Renal pelvis (tissue), 4 donors: ENCODE measurements around the gene EXOC3. TPM values are rescaled to one million over a fixed set of nuclear protein-coding genes. Genes with fewer than 3 reads are reported as not detected.

Source experiments
- DNase-seq: peaks from one replicate; pipeline ENCODE4 v3.0.0-alpha.2; 2013
- polyA plus RNA-seq, 3 donors: library from polyadenylated mRNA; unstranded; fragments of 120-200 nt; gene quantifications; one replicate each; pipeline ENCODE4 v1.2.1, GENCODE V29; 2013; ENCODE audit not compliant: insufficient read length in 3 of 3

EXOC3 gene
- polyA plus RNA-seq, 3 donors: 57.0 to 79.1 (median 66.9) TPM

- no peak for DNase-seq
These were observed 19.2 kb upstream of the EXOC3 start for GRCh38 chr5:423626-424261.

GRCh38 chr5:424301-425110 is 18.5 kb upstream of the EXOC3 start:
- DNase-seq: no peak

- no peak for DNase-seq
These were observed 17.3 kb upstream of the EXOC3 start for GRCh38 chr5:425714-426113.

GRCh38 chr5:426392-426976 is 16.5 kb upstream of the EXOC3 start:
- no peak for DNase-seq

- DNase-seq: no peak
These were observed 15.4 kb upstream of the EXOC3 start for GRCh38 chr5:427415-428087.

GRCh38 chr5:428219-428618 is 14.8 kb upstream of the EXOC3 start:
- DNase-seq: no peak

- no peak for DNase-seq
These were observed 14.1 kb upstream of the EXOC3 start for GRCh38 chr5:428754-429452.

GRCh38 chr5:429453-430188 is 13.4 kb upstream of the EXOC3 start:
- no peak for DNase-seq

- no peak for DNase-seq
These were observed 12.6 kb upstream of the EXOC3 start for GRCh38 chr5:430214-430925.

GRCh38 chr5:431001-431710 is 11.8 kb upstream of the EXOC3 start:
- peak; percentile 35 for DNase-seq

- no peak for DNase-seq
These were observed 11.3 kb upstream of the EXOC3 start for GRCh38 chr5:431711-432050.

GRCh38 chr5:432201-432927 is 10.6 kb upstream of the EXOC3 start:
- no peak for DNase-seq

- DNase-seq: no peak
These were observed 9.8 kb upstream of the EXOC3 start for GRCh38 chr5:432928-433791.

- DNase-seq: no peak
These were observed 9.1 kb upstream of the EXOC3 start for GRCh38 chr5:433836-434235.

- no peak for DNase-seq
These were observed 8.4 kb upstream of the EXOC3 start for GRCh38 chr5:434443-435146.

GRCh38 chr5:435156-435790 is 7.7 kb upstream of the EXOC3 start:
- no peak for DNase-seq
